VCaP (cell line): Measurements from ENCODE around the gene LTB4R.

Experiments
- H3K27ac ChIP-seq: fragments of 450-650 bp; 2 replicates; pipeline ENCODE4 v1.5.1; 2017
- TF ChIP-seq, protein P1 (sequence below): fragments of 450-650 bp; conservative IDR thresholded peaks from 2 replicates; pipeline ENCODE4 v1.5.1; 2017; ENCODE audit warnings: mild to moderate bottlenecking, moderate library complexity

The LTB4R gene

GRCh38 chr14:24313913-24314312 lies 2.6 kb downstream of the LTB4R start:
- H3K27ac ChIP-seq, result no peak overlapping the region

GRCh38 chr14:24314377-24315193 lies 3.3 kb downstream of the LTB4R start:
- H3K27ac ChIP-seq, result no peak overlapping the region
- TF ChIP-seq, protein P1, sequence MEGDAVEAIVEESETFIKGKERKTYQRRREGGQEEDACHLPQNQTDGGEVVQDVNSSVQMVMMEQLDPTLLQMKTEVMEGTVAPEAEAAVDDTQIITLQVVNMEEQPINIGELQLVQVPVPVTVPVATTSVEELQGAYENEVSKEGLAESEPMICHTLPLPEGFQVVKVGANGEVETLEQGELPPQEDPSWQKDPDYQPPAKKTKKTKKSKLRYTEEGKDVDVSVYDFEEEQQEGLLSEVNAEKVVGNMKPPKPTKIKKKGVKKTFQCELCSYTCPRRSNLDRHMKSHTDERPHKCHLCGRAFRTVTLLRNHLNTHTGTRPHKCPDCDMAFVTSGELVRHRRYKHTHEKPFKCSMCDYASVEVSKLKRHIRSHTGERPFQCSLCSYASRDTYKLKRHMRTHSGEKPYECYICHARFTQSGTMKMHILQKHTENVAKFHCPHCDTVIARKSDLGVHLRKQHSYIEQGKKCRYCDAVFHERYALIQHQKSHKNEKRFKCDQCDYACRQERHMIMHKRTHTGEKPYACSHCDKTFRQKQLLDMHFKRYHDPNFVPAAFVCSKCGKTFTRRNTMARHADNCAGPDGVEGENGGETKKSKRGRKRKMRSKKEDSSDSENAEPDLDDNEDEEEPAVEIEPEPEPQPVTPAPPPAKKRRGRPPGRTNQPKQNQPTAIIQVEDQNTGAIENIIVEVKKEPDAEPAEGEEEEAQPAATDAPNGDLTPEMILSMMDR, result no peak

More at GRCh38 chr14:24313913-24314312, 2.6 kb downstream of the LTB4R start:
- TF ChIP-seq, protein P1, result no peak

DNA sequence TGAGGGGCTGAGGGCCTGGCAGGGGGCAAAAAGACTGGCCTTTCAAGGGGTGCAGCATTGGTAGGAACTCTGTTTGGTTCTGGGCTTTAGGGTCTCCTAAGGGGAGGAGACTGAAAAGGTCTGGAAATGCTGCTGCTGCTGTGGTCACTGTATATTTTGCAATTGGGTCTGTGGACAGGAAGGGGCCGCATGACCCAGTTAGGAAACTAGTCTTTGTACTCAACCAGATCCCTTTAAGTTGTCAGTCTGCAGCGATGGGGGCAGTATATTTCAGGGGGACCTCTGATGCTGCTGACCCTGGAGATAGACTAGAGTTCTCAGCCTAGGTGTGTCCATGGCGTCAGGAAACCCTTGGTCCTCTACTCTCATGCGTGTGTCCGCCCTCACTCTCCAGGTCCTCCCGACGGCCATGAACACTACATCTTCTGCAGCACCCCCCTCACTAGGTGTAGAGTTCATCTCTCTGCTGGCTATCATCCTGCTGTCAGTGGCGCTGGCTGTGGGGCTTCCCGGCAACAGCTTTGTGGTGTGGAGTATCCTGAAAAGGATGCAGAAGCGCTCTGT lies 4.0 kb downstream of the LTB4R start:
- H3K27ac ChIP-seq, result no peak overlapping the region
- TF ChIP-seq, protein P1, result no peak

- TF ChIP-seq, protein P1, result no peak
- H3K27ac ChIP-seq, result no peak overlapping the region
Observed at GRCh38 chr14:24315807-24316596, 4.7 kb downstream of the LTB4R start.

DNA sequence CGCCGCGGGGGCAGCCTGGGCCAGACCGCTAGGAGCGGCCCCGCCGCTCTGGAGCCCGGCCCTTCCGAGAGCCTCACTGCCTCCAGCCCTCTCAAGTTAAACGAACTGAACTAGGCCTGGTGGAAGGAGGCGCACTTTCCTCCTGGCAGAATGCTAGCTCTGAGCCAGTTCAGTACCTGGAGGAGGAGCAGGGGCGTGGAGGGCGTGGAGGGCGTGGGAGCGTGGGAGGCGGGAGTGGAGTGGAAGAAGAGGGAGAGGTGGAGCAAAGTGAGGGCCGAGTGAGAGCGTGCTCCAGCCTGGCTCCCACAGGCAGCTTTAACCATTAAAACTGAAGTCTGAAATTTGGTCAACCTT lies 5.3 kb downstream of the LTB4R start:
- TF ChIP-seq, protein P1, result no peak
- H3K27ac ChIP-seq, result no peak overlapping the region

DNA sequence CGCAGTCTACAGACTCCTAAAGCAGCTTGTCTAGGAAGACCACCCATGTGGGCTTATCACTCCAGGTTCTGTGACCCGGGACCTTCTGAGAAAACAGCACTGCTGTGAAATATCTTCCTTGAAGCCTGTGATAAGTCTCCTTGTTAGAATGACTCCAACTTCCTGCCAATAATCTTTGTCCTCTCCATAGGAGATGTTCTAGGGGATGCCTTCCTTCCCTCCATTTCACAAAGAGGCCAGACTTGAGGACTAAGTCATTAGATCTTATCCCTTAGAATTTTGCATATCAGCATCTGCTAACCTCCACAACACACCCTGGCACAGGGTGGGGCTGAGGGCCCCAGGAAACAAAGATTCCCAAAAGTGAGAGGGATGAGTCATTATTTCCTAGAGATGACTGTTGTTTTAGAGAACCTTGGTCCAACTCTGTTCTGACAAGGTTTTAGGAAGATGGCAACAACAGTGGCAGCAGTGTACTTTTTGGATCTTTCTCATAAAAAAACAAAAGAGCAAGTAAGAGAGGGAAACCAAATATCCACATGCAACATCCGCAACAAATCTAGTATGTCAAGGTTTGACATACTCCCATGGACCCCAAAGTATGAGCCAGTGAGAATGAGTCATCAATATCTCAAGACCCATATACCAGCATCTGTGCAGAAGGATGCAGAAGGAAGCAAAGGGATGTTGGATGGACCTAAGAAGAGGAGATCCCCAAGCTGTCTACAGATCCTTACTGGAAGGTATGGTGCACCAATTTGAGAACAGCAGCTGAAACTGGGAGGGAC lies 6.0 kb downstream of the LTB4R start:
- H3K27ac ChIP-seq, result no peak overlapping the region
- TF ChIP-seq, protein P1, result no peak
